HG03521 (cell line): ENCODE results near the gene FOSB.
"Not testable (repeated sequence)": the region's sequence is repeated elsewhere in the genome, so short reads cannot be mapped to it uniquely, and the experiment has no call there.

ENCODE experiments used
- ATAC-seq: cut with Tn5 transposase; IDR thresholded peaks from one replicate; pipeline ENCODE4 v1.9.1; 2021; ENCODE audit warnings: mild to moderate bottlenecking, moderate library complexity; ENCODE audit not compliant: unreplicated experiment

Gene FOSB

DNA sequence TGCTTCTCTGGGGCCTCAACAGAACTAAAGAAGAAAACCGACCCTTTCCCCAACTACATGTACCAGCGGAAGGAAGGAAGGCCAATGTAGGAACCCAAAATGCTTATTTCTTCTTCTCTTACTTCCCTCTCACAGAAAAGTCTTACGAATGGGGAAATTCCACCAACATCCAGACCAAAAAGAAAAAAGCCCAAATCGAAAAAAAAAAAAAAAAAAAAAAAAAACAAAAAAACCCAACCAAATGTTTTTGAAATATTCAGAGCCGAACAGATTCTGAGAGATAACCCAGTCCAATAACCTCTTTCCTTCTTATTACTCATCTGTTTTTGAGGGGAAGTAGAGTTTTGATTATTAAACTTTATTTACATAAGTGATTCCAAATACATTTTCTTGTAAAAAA lies 34.3 kb downstream of the FOSB start:
- no peak for ATAC-seq

DNA sequence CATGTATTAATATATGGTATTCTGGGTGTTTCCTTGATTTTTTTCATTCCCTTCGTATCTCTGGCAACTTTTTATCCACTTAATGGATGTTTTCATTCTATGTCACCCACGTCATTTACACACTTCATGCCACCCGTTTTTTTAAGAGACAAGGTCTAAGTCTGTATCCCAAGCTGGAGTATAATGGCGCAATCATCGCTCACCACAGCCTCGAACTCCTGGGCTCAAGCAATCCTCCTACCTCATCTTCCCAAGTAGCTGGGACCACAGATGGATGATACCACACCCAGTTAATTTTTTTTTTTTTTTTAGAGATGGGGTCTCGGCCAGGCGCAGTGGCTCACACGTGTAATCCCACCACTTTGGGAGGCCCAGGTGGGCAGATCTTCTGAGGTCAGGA lies 36.1 kb downstream of the FOSB start:
- ATAC-seq = no peak

DNA sequence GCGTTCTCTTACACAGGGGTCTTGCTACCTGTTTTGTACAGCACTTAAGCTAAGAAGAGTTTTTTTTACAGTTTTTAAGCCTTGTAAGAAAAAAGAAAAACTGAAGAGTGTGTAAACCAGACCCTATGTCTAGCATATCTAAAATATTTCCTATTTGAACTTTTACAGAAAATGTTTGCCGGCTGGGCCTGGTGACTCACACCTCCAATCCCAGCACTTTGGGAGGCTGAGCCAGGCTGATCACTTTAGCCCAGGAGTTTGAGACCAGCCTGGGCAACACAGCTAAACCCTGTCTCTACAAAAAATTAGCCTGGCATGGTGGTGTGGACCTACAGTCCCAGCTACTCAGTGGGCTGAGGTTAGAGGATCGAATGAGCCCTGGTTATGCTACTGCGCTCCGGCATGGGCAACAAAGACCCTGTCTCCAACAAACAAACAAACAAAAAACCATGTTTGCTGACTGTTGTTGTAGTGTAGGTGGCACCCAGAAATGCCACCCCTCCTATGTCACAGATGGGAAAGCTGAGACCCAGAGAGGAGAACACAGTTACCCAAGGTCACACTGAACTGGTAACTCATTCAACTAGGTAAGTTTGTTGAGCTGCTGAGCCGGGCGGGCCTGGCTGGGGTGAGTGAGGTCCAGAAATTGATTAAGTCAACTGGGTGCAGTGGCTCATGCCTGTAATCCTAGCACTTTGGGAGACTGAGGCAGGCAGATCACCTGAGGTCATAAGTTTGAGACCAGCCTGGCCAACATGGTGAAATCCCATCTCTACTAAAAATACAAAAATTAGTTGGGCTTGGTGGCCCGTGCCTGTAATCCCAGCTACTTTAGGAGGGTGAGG lies 37.6 kb downstream of the FOSB start:
- no peak for ATAC-seq

DNA sequence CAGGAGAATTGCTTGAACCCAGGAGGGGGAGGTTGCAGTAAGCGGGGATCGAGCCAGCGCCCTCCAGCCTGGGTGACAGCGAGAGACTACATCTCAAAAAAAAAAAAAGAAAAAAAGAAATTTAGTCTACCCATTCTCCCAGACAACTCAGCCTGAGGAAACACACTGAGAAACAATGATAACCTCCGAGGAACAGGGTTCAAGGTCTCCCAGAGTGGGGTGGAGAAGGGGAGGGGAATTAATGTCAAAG lies 38.1 kb downstream of the FOSB start:
- no peak for ATAC-seq

DNA sequence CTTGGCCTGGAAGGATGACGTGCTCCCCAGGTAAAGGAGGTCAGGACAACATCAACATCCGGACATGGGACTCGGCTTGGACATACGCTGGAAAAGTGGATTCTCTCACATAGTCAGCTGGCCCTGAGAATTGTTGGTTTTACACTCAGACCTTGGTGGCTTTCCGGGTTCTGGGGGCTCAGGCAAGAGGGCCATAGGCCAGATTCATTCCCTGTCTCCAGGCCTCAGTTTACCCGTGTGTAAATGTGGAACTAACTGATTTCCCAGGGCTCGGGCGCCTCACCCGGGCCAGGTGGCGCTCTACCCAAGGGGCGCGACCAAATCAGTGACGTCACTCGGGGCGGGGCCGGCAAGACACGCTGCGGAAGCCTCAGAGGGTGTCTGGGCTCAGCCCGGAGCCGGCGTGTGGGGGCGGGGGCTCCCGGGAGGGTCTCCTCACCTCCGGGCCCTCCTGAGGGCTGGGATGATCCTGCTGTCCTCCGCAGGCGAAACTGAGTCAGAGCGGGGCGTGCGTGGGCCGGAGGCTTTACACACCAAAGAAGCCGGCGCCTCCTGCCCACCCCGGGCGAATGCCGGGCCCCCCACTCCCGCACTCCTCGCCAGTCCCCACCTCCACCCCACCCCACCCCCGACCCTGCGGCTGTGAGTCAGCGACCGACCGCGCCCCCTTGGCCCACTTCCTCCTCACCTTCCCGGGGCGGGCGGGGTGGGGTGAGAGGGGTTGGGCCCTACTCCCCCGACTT lies 38.6 kb downstream of the FOSB start:
- peak; percentile 63 for ATAC-seq

DNA sequence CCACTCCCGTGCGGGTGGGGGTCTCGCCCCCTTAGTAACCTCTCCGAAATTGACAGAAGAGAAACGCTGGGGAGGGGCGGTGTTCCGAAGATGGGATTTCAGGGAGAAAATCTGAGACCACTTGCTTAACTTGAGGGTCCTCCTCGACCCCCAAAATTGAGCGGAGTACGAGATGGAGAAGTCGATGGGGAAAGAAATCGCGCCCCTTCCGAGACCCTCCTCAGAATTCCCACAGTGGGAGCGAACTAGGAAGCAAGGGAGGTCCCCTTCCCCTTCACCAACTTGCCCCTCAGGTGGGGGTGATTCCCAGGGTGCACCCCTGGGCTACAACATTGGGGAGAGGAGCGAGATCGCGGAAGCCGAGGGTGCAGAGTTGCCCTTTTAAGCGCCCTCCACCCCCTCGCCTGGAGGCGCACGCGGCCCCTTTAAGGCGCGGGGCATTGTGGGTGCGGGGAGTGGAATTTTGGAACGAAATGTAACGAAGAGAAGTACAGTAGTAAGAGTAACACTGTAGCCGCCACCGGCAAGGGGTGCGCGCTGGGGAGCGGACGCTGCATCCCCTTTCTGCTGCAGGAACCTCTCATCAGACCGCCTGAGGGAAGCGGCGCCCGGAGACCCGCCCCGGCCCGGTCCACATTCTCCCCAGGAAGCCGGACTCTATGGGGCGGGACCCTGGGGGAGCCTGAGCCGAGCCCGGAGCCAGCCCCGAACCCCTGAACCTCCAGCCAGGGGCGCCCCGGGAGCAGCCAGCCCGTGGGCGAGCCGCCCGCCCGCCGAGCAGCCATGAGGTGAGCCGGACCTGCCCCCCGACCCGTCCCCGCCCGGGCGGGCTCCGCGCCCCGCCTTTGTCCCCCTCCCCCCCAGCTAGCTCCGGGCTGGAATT lies 39.4 kb downstream of the FOSB start, which contains the start of gene VASP:
Gene VASP (plus strand): TSS at position 491 of the 883 bp plus-strand sequence. CDS start 293 bp downstream, at position 784.
- peak; percentile 44 for ATAC-seq

DNA sequence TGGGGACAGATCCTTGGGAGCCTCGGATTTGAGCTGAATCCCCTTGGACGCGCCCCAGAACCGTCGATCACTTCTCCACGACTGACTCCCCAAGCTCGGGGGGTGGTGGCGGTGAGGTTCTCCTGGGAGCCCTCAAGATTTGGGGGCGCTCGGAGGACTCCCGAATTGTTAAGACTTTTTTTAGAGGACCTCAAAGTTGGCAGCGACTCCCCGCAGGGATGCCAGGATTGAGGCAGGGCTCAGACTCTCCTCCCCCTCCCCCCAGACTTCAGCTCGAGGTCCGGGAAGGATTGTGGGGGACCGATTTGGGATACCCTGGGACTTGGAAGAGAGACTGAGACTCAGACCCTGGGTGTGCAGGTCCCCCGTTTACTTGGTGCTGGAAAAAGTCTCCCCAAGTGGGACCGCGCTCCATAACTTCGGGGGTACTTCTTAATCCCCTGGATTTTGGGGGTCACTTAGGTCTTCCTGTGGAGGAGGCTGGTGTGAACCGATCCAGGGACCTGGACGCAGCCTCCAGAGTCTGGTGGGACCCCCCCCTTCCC lies 40.1 kb downstream of the FOSB start:
- no peak for ATAC-seq

DNA sequence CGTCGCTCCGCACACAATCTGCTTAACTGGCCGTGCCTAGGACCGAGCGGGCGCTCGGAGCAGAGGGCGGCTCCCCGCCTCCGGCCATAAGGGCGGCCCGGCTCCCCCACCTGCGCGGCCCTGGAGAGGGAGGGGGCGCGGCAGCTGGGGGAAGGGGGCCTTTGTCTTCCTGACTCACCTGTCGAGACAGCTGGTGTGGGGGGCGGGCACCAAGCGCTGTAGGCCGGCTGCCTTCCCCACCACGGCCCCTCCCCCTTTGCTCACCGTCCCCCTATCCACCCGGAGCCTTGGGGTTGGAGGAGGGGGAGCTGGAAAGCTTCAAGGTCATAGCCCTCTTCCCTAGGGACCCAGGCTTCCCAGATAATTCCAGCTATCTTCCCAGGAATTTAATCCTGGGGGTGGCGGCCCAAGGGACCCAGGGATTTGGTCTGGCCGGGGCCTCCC lies 40.6 kb downstream of the FOSB start:
- ATAC-seq = no peak

GRCh38 chr19:45508861-45509691 lies 41.3 kb downstream of the FOSB start:
- no peak for ATAC-seq

DNA sequence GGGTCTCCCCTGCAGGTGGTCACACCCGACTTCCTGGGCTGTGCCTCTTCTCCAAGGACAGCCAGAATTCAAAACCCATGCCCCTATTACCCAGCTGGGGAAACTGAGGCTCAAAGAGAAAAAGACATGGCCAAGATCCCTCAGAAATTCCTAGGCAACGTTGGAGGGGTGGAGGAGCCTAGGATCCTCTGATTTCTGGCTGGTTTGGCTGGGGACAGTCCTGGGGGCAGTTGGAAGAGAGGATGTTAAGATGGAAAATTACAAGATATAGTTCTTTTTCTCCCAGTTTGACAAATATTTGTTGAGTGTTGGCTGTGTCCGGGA lies 41.9 kb downstream of the FOSB start:
- no peak for ATAC-seq

- ATAC-seq = not testable (repeated sequence)
Measured at GRCh38 chr19:45510352-45510751, 42.6 kb downstream of the FOSB start.

DNA sequence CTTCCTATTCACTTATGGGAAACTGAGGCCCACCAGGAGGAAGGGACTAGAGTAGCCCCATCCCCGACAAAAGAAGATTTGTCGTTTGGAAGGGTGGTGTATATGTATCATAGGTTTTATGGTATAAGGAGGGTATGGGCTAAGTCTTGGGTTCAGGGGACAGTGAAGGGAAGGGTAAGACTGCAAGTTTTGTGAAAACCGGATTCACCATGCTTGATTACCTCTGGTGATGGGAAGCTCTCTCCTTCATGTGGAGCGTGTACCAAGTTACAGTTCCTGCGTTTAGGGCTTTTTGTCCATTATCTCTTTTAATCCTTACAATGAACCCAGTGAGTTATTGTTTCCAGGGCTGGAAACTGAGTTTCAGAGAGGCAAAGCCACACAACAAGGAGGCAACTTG lies 43.3 kb downstream of the FOSB start:
- ATAC-seq = no peak

- ATAC-seq = no peak
Measured at GRCh38 chr19:45512881-45513483, 45.2 kb downstream of the FOSB start.

DNA sequence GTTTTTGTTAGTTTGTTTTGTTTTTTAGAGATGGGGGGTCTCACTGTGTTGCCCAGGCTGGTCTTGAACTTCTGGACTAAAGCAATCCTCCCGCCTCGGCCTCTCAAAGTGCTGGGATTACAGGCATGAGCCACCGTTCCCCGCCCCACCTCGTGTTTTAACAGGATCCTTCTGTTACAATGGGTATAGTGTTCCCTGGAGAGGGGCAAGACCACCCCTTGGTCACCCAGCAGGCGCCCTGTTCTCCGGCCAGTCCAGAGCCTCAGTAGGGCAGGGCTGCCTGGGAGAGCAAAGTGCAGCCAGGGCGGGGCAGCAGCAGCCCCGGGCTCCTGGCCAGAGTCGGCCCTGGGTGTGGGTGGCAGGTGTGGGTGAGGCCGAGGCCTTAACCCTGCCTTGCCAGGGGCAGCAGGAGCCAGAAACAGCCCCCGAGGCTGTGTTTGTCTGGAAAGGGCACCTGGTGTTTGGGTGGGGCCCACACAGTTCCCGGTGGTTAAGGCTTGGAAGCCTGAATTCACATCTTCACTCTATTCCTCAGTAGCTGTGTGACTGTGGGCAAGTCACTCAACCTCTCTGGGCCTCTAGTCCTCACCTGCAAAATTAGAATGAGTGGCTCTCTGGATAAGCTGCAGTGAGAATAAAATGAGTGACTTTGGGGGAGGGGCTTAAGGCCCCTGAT lies 46.7 kb downstream of the FOSB start:
- ATAC-seq = no peak

DNA sequence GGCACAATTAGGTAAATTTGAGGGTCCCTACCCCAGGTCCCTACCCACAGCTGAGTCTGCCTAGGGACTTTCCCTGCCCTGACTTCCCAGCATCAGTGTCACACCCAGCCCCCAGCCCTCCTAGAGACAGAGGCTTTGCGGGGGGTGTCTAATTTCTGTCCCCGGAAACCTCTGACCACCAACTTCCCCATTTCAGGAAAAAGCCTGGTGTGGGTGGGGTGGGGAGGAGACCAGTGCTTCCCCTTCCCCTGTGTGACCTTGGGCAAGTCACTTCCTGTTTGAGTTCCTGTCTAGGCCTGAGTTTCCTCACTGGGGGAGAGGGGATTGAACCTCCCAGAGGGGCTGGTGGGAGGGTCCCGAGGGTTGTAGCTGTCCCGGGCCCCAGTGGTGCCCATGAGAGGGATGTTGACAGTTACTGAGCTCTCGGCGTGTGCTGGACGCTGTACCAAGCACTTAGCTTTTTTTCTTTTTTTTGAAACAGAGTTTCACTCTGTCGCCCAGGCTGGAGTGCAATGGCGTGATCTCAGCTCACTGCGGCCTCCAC lies 47.4 kb downstream of the FOSB start:
- no peak for ATAC-seq

DNA sequence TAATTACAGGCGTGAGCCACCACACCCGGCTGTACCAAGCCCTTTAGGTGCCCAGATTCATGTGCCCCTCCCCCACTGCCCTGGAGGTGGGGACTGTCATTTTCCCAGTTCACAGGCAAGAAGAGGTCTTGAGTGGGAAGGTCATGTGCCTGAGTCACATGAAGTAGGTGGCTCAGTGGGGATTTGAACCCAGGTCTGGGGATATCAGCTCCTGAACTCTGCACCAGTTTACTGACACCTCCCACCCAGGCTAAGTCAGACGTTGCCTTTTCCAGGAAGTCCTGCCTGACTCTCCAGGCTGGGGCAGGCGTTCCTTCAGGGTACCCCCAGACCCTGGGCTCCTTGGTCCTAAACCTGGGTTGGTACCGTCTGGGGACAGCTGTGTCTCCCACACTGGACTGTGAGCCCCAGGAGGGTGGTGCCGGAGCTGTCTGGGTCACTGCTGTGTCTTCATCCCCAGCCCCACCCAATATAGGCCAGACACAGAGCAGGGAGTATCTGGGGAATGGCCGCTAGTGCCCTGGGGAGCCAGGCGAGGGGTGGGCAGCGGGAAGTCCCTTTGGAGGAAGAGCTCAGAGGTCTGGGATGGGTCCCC lies 48.1 kb downstream of the FOSB start:
- no peak for ATAC-seq

DNA sequence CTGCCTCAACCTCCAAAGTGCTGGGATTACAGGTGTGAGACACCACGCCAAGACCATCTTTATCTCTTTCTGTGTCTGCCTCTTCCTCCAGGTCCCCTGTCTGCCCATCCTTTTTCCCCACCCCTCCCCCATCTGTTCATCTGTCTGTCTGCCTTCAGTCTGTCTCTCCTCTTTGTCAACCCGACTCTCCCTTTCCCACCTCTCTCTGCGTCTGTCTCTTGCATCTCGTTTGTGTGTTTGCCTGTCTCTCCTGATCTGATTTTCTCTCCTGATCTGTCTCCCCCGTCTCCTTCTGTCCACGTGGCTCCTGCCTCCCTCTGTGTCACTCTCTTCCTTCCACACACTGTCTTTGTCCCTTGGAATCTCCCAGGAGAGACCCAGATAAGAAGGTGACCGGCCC lies 49.4 kb downstream of the FOSB start:
- no peak for ATAC-seq

GRCh38 chr19:45517641-45518468 lies 50.1 kb downstream of the FOSB start:
- no peak for ATAC-seq
